ENCODE results near the gene PACSIN1.

The PACSIN1 gene

GRCh38 chr6:34584694-34585093, 118.8 kb downstream of the PACSIN1 start:
- DNase-seq, result no peak

Measured in inflammatory macrophage (primary cell).